ENCODE results near the gene CPTP. TPM values are rescaled to one million over a fixed set of nuclear protein-coding genes. Genes with fewer than 3 reads are reported as not detected.
"Not testable (repeated sequence)": the region's sequence is repeated elsewhere in the genome, so short reads cannot be mapped to it uniquely, and the experiment has no call there.

CPTP gene
- total RNA-seq, 2 experiments from 2014 or later = 12.1 to 13.1 TPM

DNA sequence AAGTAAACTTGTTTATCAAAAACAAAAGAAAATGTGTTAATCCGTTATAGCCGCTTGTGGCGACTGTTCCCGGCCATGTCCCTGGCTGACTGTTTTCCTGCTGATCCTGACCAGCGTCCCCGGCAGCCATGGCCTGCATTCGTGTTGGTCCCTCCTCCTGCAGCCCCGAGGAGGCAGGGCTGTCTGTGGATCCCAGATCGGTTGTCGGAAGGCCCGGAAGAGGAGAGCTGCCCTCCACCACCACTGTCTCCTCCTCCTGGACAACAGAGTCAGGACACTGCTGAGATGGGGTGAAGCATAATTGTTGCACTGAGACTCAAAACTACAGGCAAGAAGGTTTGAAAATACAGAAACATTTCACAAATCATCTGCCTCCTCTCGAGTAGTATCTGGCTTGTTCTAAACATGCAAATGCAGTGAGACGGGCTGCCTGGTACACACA, 37.4 kb downstream of the CPTP start:
- Mint-ChIP-seq H3K4me3 (no peak overlapping the region), H3K4me1 (ENCODE audit: low read depth) (peaks cover 4% of the 10 kb centered on the region), H3K36me3 (no peaks in the 10 kb centered on the region), H3K27ac (no peak overlapping the region), H3K27me3 (peaks cover 6% of the 10 kb centered on the region), H3K9me3 (no peaks in the 10 kb centered on the region)
- CTCF ChIA-PET = interaction anchor here (1.1 kb wide), 1 partner anchor 10 kb away, joined by 4 read pairs; no protein-coding TSS in a partner anchor
- intact Hi-C loops (cut with micrococcal nuclease) = no loop called here
- POLR2A ChIA-PET = no interaction called here
- no peak for DNase-seq

DNA sequence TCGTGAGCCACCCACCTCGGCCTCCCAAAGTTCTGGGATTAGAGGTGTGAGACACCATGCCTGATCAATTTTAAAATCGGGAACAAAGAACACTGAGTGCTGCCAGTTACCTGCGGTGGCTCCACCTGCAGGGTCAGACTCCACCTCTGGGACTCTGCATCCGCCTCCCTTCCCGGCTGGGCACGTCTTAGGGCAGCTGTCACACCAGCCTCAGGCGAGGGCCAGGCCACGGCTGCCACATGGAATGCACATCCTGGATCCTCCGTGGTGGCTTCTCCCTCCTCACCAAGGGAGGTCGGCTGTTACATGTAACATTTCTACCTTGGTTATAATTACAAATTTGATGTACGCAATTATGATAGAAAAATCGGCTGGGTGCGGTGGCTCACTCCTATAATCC, 39.7 kb downstream of the CPTP start:
- ChIA-PET CTCF (no interaction called here), POLR2A (no interaction called here)
- Mint-ChIP-seq H3K36me3 (no peaks in the 10 kb centered on the region), H3K4me3 (no peak overlapping the region), H3K9me3 (no peaks in the 10 kb centered on the region), H3K27ac (no peak overlapping the region), H3K27me3 (no peaks in the 10 kb centered on the region), H3K4me1 (ENCODE audit: low read depth) (peaks cover 2% of the 10 kb centered on the region)
- no peak for DNase-seq
- intact Hi-C loops (cut with micrococcal nuclease) = no loop called here

DNA sequence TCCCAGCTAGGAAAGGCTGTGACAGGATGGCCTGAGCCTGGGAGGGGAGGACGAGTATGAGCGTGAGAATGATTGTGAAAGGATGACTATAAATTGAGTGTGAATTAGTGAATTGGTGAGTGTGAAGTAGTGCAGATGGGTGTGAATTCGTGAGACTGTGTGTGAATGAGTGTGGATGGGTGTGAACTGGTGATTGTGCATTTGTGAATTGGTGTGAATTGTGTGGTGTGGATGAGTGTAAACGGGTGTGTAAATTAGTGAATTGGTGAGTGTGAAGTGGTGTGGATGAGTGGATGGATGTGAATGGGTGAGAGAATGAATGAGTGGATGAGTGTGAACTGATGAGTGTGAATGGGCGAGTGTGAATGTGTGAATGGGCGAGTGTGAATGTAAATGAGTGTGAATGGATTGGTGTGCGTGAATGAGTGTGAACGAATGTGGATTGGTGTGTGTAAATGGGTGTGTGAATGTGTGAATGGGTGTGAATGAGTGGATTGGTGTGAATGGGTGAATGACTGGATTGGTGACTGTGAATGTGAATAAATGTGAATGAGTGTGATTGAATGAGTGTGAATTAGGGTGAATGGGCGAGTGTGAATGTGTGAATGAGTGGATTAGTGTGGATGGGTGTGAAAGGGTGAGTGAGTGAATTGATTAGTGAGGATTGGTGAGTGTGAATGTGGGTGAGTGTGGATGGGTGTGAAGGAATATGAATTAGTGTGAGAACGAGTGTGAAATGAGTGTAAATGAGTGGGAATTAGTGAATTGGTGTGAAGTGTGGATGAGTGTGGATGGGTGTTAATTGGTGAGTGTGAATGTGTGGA, 41.5 kb downstream of the CPTP start:
- no peaks in the 10 kb centered on the region for H3K4me1 Mint-ChIP-seq (ENCODE audit: low read depth)
- CTCF ChIA-PET = no interaction called here
- H3K4me3 Mint-ChIP-seq = no peak overlapping the region
- no peak for DNase-seq
- H3K27ac Mint-ChIP-seq = no peak overlapping the region
- no peaks in the 10 kb centered on the region for H3K27me3 Mint-ChIP-seq
- H3K36me3 Mint-ChIP-seq = no peaks in the 10 kb centered on the region
- intact Hi-C loops (cut with micrococcal nuclease) = no loop called here
- POLR2A ChIA-PET = no interaction called here
- no peaks in the 10 kb centered on the region for H3K9me3 Mint-ChIP-seq

DNA sequence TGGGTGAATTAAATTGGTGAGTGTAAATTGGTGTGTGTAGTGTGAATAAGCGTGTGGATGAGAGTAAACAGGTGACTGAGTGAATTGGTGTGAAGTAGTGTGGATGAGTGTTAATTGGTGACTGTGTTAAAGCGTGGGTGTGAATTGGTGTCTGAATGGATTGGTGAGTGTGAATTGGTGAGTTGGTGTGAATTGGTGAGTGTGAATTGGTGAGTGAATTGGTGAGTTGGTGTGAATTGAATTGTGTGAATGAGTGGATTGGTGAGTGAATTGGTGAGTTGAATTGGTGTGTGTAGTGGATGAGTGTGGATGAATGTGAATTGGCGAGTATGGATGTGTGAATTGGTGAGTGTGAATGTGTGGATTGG, 42.1 kb downstream of the CPTP start:
- no peak for DNase-seq
- Mint-ChIP-seq H3K4me3 (no peak overlapping the region), H3K36me3 (no peaks in the 10 kb centered on the region), H3K27me3 (no peaks in the 10 kb centered on the region), H3K27ac (no peak overlapping the region), H3K9me3 (no peaks in the 10 kb centered on the region), H3K4me1 (ENCODE audit: low read depth) (peaks cover 2% of the 10 kb centered on the region)
- ChIA-PET POLR2A (no interaction called here), CTCF (no interaction called here)
- intact Hi-C loops (cut with micrococcal nuclease) = no loop called here

DNA sequence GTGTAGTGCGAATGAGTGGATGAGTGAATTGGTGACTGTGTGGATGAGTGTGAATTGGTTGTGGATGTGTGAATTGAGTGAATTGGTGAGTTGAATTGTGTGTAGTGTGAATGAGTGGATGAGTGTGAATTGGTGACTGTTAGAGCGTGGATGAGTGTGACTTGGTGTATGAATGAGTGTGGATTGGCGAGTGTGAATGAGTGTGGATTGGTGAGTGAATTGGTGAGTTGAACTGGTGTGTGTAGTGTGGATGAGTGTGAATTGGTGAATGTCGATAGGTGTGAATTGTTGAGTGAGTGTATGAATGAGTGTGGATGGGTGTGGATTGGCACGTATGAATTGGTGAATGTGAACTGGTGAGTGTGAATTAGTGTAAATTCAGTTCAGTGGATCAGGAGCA, 42.7 kb downstream of the CPTP start:
- Mint-ChIP-seq H3K36me3 (no peaks in the 10 kb centered on the region), H3K4me1 (ENCODE audit: low read depth) (peaks cover 5% of the 10 kb centered on the region), H3K9me3 (no peaks in the 10 kb centered on the region), H3K27ac (no peak overlapping the region), H3K4me3 (no peak overlapping the region), H3K27me3 (no peaks in the 10 kb centered on the region)
- ChIA-PET CTCF (no interaction called here), POLR2A (no interaction called here)
- intact Hi-C loops (cut with micrococcal nuclease) = no loop called here
- DNase-seq = no peak

DNA sequence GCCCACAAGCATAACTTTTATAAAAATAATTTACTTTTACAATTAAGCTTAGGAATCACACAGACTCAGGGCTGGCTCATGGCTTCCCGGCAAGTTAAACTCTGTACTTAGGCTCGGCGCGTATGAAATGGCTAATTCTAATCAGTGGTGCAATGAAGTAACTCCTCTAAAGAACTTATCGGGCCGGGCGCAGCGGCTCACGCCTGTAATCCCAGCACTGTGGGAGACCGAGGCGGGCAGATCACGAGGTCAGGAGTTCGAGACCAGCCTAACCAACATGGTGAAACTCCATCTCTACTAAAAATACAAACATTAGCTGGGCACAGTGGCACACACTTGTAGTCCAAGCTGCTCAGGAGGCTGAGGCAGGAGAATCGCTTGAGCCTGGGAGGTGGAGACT, 45.5 kb downstream of the CPTP start:
- CTCF ChIA-PET = interaction anchor here (0.8 to 2.8 kb wide), 4 partner anchors 22 to 135 kb away, joined by 4 to 21 read pairs (median 9); partner anchors contain the start of gene CCNL2
- H3K9me3 Mint-ChIP-seq, DNase-seq, H3K36me3 Mint-ChIP-seq, H3K27me3 Mint-ChIP-seq, H3K4me3 Mint-ChIP-seq, POLR2A ChIA-PET, H3K27ac Mint-ChIP-seq: not testable (repeated sequence)
- intact Hi-C loops (cut with micrococcal nuclease) = loop anchor here (10.0 kb wide), 1 partner anchor 335 kb away; no protein-coding TSS in a partner anchor
- peaks cover 15% of the 10 kb centered on the region for H3K4me1 Mint-ChIP-seq (ENCODE audit: low read depth)

DNA sequence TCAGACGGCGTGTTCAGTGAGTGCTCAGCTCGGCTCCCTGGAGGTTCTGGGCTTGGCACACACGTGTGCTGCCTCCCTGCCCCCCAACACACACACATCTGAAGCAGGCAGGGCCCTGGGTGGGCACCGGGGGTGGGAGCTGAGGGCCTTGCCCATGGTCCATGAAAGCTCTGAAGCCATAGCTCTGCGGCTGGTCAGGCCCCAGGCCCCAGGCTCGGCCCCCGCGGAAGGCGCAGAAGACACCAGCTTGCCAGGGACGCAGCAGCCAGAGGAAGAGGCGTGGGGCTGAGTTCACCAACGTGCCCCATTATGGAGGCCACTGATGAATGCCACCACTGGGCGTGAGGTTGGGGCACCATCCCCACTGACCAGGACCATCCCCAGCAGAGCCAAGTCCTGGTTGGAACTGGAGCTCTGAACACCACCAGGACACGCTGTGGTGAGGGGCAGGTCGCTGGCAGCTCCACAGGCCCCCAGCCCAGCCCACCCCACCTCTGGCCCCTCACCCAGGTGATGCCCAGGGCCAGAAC, 46.2 kb downstream of the CPTP start:
- Mint-ChIP-seq H3K27ac (no peak overlapping the region), H3K9me3 (no peaks in the 10 kb centered on the region), H3K4me3 (no peak overlapping the region), H3K27me3 (no peaks in the 10 kb centered on the region), H3K4me1 (ENCODE audit: low read depth) (peaks cover 18% of the 10 kb centered on the region), H3K36me3 (peaks cover 6% of the 10 kb centered on the region)
- DNase-seq = no peak
- ChIA-PET POLR2A (no interaction called here), CTCF (interaction anchor here (0.8 to 2.8 kb wide), 10 partner anchors 21 to 338 kb away, joined by 3 to 21 read pairs (median 5); partner anchors contain the start of gene CCNL2)
- intact Hi-C loops (cut with micrococcal nuclease) = loop anchor here (10.0 kb wide), 1 partner anchor 336 kb away; no protein-coding TSS in a partner anchor

DNA sequence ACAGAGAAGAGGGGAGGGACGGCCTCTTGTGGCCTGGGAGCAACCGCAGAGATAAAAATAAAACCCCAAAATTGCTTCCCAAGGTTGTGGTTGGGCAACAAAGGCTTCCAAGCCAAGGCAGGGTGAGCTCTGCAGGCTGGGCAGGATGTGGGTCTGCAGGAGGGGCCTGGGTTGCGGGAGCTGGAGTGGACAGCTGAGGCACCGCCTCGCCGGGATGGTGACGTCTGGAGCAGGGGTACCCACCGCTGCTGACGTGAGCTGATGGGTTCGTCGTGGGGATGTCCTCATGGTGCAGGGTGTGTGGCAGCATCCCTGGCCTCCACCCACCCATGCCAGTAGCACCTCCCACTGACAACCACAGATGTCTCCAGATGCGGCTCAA, 46.8 kb downstream of the CPTP start:
- intact Hi-C loops (cut with micrococcal nuclease) = loop anchor here (10.0 kb wide), 1 partner anchor 337 kb away; no protein-coding TSS in a partner anchor
- H3K4me1 Mint-ChIP-seq (ENCODE audit: low read depth) = peaks cover 18% of the 10 kb centered on the region
- H3K4me3 Mint-ChIP-seq = no peak overlapping the region
- peak; percentile 62 for DNase-seq
- H3K9me3 Mint-ChIP-seq = no peaks in the 10 kb centered on the region
- peaks cover 6% of the 10 kb centered on the region for H3K36me3 Mint-ChIP-seq
- ChIA-PET CTCF (interaction anchor here (0.7 to 2.8 kb wide), 19 partner anchors 9 to 404 kb away, joined by 3 to 21 read pairs (median 4); partner anchors contain the start of gene CCNL2), POLR2A (interaction anchor here (1.3 kb wide), 1 partner anchor 28 kb away, joined by 3 read pairs; the partner anchor contains the start of gene CCNL2)
- no peaks in the 10 kb centered on the region for H3K27me3 Mint-ChIP-seq
- peak overlapping the region; percentile 33 for H3K27ac Mint-ChIP-seq

DNA sequence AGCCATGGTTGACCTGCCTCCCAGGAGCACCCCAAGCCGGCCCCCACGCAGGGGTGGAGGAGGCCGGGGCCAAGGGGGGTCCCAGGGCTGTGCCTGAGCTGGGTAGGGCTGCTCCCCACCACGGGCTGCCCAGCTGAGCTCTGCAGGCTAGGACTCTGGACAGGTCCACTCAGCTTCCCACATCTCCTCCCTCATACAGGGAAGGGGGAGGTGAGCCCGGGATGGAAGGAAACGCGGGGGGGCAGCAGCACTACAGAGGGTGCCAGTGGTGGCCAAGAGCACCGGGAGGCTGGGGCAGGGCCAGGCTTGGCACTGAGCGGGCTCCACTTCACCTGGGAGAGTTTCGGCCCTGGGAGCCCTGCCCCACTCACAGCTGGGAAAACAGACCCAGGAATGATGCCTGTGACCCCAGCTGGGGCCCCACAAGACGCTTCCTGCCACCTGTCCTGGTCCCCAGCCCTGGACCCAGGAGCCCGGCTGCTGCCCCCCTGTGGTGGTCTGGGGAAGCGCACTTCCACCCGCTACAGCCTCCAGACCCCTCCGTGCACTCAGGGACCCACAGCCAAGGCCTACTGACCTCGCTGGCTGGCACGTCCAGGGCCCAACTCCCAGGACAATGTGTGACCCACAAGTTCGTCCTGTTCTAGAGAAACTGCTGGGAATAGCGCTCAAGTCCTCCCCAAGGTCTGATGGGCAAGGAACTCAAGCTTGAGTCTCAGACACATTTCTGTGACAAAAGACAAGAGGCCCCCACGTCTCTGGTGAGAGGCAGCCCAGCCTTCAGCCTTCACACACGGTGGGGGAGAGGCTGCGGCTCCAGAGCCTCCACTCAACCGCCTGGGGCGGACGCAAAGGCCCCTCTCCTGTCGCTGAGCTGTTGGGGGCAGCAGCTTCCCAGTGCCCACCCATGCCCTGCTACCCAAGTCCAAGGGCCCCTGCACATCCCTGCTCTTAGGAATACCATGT, 47.4 kb downstream of the CPTP start:
- Mint-ChIP-seq H3K4me3 (peak overlapping the region; percentile 32), H3K27me3 (no peaks in the 10 kb centered on the region), H3K36me3 (peaks cover 6% of the 10 kb centered on the region), H3K4me1 (ENCODE audit: low read depth) (peaks cover 18% of the 10 kb centered on the region), H3K27ac (no peak overlapping the region), H3K9me3 (no peaks in the 10 kb centered on the region)
- intact Hi-C loops (cut with micrococcal nuclease) = loop anchor here (10.0 kb wide), 1 partner anchor 337 kb away; no protein-coding TSS in a partner anchor
- DNase-seq = peak; percentile 88
- ChIA-PET POLR2A (interaction anchor here (1.3 kb wide), 1 partner anchor 27 kb away, joined by 3 read pairs; the partner anchor contains the start of gene CCNL2), CTCF (interaction anchor here (0.7 to 2.8 kb wide), 21 partner anchors 9 to 405 kb away, joined by 3 to 21 read pairs (median 5); partner anchors contain the start of gene CCNL2)

DNA sequence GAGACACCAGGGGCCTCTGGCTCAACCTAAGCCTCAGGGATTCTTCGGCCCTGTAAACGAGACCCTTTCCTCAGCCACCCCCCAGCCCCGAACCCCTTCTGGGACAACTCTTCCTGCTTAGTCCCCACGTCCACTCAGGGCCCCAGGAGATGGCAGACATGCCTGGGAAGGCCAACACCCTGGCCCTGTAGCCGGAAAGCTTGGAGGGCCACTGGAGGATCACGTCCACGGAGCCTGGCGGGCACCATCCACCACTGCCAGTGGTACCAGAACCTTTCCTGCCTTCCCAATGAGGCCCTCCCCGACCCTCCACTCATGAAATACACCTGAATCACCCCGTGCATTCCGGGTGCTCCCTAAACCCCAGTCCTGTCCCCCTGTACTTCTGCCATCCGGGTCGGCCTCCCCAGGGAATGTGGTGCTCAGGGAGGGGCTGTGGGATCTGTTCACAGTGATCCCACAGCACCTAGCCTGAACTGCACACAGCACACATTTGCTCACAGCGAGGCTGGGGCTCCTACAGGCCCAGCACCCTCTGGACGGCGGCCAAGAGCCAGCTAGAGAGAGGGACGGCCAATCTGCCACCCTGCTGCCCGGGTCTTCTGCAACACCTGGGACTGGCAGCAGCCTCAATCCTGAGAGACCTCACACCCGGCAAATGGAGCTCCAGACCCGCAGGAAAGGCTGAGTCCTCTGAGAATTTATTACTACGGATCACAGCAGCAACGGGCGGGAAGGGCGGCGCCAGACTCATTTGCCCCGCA, 48.6 kb downstream of the CPTP start:
- peaks cover 18% of the 10 kb centered on the region for H3K4me1 Mint-ChIP-seq (ENCODE audit: low read depth)
- ChIA-PET CTCF (interaction anchor here (1.2 to 2.8 kb wide), 9 partner anchors 11 to 388 kb away, joined by 4 to 21 read pairs (median 6); partner anchors contain the start of gene CCNL2), POLR2A (no interaction called here)
- no peak overlapping the region for H3K27ac Mint-ChIP-seq
- no peaks in the 10 kb centered on the region for H3K27me3 Mint-ChIP-seq
- no peak for DNase-seq
- intact Hi-C loops (cut with micrococcal nuclease) = loop anchor here (10.0 kb wide), 1 partner anchor 338 kb away; no protein-coding TSS in a partner anchor
- no peaks in the 10 kb centered on the region for H3K9me3 Mint-ChIP-seq
- peaks cover 6% of the 10 kb centered on the region for H3K36me3 Mint-ChIP-seq
- H3K4me3 Mint-ChIP-seq = peak overlapping the region; percentile 87
